Psoas muscle (tissue), 8 donors: ENCODE results near the gene MCCD1. TPM values are rescaled to one million over a fixed set of nuclear protein-coding genes. Genes with fewer than 3 reads are reported as not detected.
"Not testable (repeated sequence)": the region's sequence is repeated elsewhere in the genome, so short reads cannot be mapped to it uniquely, and the experiment has no call there.

Source experiments
- ATAC-seq, 4 donors: fragments of 200-7000 bp; cut with Tn5 transposase; one replicate each; pipeline ENCODE4 v1.9.1; 2020; ENCODE audit warnings: moderate library complexity in 3 of 4, mild to moderate bottlenecking in 2 of 4
- DNase-seq, 2 donors: peaks; one replicate each; pipeline ENCODE4 v3.0.0-alpha.2; 2020
- H3K27ac ChIP-seq: fragments of 200-600 bp; one replicate; pipeline ENCODE4 v1.8.0; 2022
- H3K27me3 ChIP-seq, 3 donors: fragments of 200-600 bp in 1 of 3; one replicate each; pipeline versions ENCODE4 v1.6.1 to v1.8.0; 2013 to 2022; ENCODE audit warnings: low read length in 2 of 3, mild to moderate bottlenecking in 2 of 3, moderate library complexity in 1 of 3; ENCODE audit not compliant: insufficient read depth in 3 of 3
- H3K36me3 ChIP-seq, 2 donors: fragments of 200-600 bp in 1 of 2; one replicate each; pipeline versions ENCODE4 v1.6.1 to v1.8.0; 2013 to 2022; ENCODE audit warnings: low read depth in 1 of 2, mild to moderate bottlenecking in 1 of 2, moderate library complexity in 1 of 2; ENCODE audit not compliant: insufficient read depth in 1 of 2
- H3K4me1 ChIP-seq: fragments of 200-600 bp; one replicate; pipeline ENCODE4 v1.8.0; 2022
- H3K4me3 ChIP-seq: fragments of 200-600 bp; one replicate; pipeline ENCODE4 v1.8.0; 2022; ENCODE audit warnings: mild to moderate bottlenecking
- H3K9me3 ChIP-seq: fragments of 200-600 bp; one replicate; pipeline ENCODE4 v1.8.0; 2022
- CTCF ChIP-seq: fragments of 200-600 bp; IDR thresholded peaks from one replicate; pipeline ENCODE4 v1.8.0; 2022; ENCODE audit warnings: antibody characterized with exemption
- WGBS, 3 donors: extraction: QIAGEN DNeasy Blood & Tissue Kit; methylation state at CpG; one replicate each; pipeline versions ENCODE4 v1.1.6 to v1.1.7; 2013; 5-methylcytosine and 5-hydroxymethylcytosine counted together
- intact Hi-C, 2 donors: fragments of 100-400 bp; cut with DNase I; formaldehyde crosslinking; loops; one replicate each; pipeline versions ENCODE4 v1.11.0 to v1.14.2; 2022
- polyA plus RNA-seq, 3 donors: library from polyadenylated mRNA; stranded (reverse); fragments of 200-250 nt; gene quantifications; one replicate each; pipeline ENCODE4 v1.2.3, GENCODE V29; 2013
- total RNA-seq, 4 donors: library from RNA; stranded (reverse); fragmentation: NEBNext Ultra II Directional in 2 of 4; extraction: Animal tissue kit (Norgen Biotek cat#: 25700) in 2 of 4; gene quantifications; one replicate each; pipeline versions ENCODE4 v1.2.1 to v1.2.4, GENCODE V29; 2021 to 2023
- donor health status: healthy with polysubstance abuse.
- donor health status: DM: no; HTN: no; CAD: no; lungs with moderate emphysema.
- donor health status: Bipolar disorder and iron deficiency.
- donor health status: healthy.
- donor health status: DM: yes; HTN: yes; CAD: no.
- donor health status: DM: no; HTN: no; CAD: no.
- donor health status: DM: no; HTN: no; CAD: no.
- donor health status: DM: yes; HTN: yes; CAD: no.

The MCCD1 gene
- total and polyA plus RNA-seq, 7 donors = not detected

GRCh38 chr6:31497531-31498476 is 31.0 kb upstream of the MCCD1 start, which contains the start of gene MICB:
TSS of gene MICB (plus strand) at chr6:31498145. CDS start at chr6:31498194, 49 bp downstream.
- Histone ChIP-seq H3K4me1 (peaks cover 2% of the 10 kb centered on the region), H3K27ac (peak within 1 kb of the TSS; percentile 9), H3K36me3 (no peaks in the 10 kb centered on the region), H3K9me3 (peaks cover 4% of the 10 kb centered on the region), H3K27me3 (peaks cover 0 to 43% (median 8%) of the 10 kb centered on the region in 3 donors), H3K4me3 (peak within 1 kb of the TSS; percentile 67)
- ATAC-seq (peak; percentile 28 to 61 (median 50)), DNase-seq (peak; percentile 64 to 77)
- intact Hi-C loops = loop anchor here in 1 of 2 donors (5.0 kb wide), 1 partner anchor 44 kb away; the partner anchor contains the start of gene DDX39B
- no peak for TF ChIP-seq CTCF
- WGBS, 3 donors = 1 to 2% (median 1%) methylated on average over 58 to 64 of the region's 64 CpGs

GRCh38 chr6:31498748-31499147 is 30.0 kb upstream of the MCCD1 start:
- no peak for DNase-seq

GRCh38 chr6:31499648-31500047 is 29.1 kb upstream of the MCCD1 start:
- not testable (repeated sequence) for H3K36me3 ChIP-seq, H3K9me3 ChIP-seq, H3K4me3 ChIP-seq, ATAC-seq, DNase-seq, H3K27ac ChIP-seq, H3K4me1 ChIP-seq
- intact Hi-C loops = loop anchor here in 1 of 2 donors (5.0 kb wide), 1 partner anchor 43 kb away; the partner anchor contains the start of gene DDX39B
- peaks cover 0 to 28% (median 8%) of the 10 kb centered on the region in 3 donors for H3K27me3 ChIP-seq
- WGBS, 3 donors = 60 to 100% methylated on average over 1 of the region's 2 CpGs; no CpG with 5 or more reads in 1 of the 3 donors

More at GRCh38 chr6:31498748-31499147, 30.0 kb upstream of the MCCD1 start:
- ATAC-seq = no peak
- H3K9me3 ChIP-seq = peaks cover 4% of the 10 kb centered on the region
- H3K36me3 ChIP-seq = no peaks in the 10 kb centered on the region
- peaks cover 0 to 35% (median 8%) of the 10 kb centered on the region in 3 donors for H3K27me3 ChIP-seq
- peaks cover 2% of the 10 kb centered on the region for H3K4me1 ChIP-seq
- intact Hi-C loops = loop anchor here in 1 of 2 donors (5.0 kb wide), 1 partner anchor 44 kb away; the partner anchor contains the start of gene DDX39B
- no peak overlapping the region for H3K27ac ChIP-seq
- 2 to 12% (median 6%) methylated on average over 21 of the region's 21 CpGs for WGBS, 3 donors
- no peak for TF ChIP-seq CTCF
- H3K4me3 ChIP-seq = peak overlapping the region; percentile 67

GRCh38 chr6:31502586-31502985 is 26.2 kb upstream of the MCCD1 start:
- H3K4me3 ChIP-seq = no peak overlapping the region
- no peaks in the 10 kb centered on the region for H3K4me1 ChIP-seq
- H3K36me3 ChIP-seq = no peaks in the 10 kb centered on the region
- peaks cover 0 to 25% (median 6%) of the 10 kb centered on the region in 3 donors for H3K27me3 ChIP-seq
- no peak for DNase-seq
- no peak for ATAC-seq
- no peak for TF ChIP-seq CTCF
- intact Hi-C loops = no loop called here
- no peak overlapping the region for H3K27ac ChIP-seq
- H3K9me3 ChIP-seq = peaks cover 4% of the 10 kb centered on the region

GRCh38 chr6:31509036-31509435 is 19.7 kb upstream of the MCCD1 start:
- H3K4me1 ChIP-seq, H3K27me3 ChIP-seq, H3K36me3 ChIP-seq, DNase-seq, H3K9me3 ChIP-seq, H3K27ac ChIP-seq, H3K4me3 ChIP-seq: not testable (repeated sequence)
- intact Hi-C loops = loop anchor here in 1 of 2 donors (5.0 kb wide), 1 partner anchor 402 kb away; no protein-coding TSS in a partner anchor
- ATAC-seq = peak in 1 of 4 donors; percentile 43
- WGBS, 3 donors = 35 to 42% (median 39%) methylated on average over 2 of the region's 2 CpGs
